ENCODE results near the gene ARHGEF4. TPM values are rescaled to one million over a fixed set of nuclear protein-coding genes. Genes with fewer than 3 reads are reported as not detected.

The ARHGEF4 gene
- total RNA-seq, 1 experiment from 2014 or later: 20.0 TPM

DNA sequence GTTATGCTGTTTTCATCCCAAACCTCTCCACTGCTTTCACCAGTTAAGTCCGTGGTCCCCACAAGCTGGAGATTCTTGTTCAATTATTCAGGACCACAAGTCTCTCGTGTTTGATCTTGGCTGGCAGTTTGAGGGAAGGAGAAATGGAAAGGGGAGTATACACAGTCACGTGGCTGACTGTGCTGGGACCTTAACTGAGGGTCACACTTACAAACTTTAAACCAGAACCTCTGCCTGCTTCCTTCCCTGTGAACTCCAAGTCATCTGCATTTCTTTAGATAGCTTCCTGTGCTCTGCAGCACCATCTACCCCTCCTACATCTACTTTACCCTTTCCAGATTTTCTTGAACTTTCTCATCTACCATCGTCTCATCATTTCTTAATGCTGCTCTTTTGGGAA, 91.7 kb downstream of the ARHGEF4 start:
- H3K79me2 ChIP-seq (ENCODE audit: low read depth): no peaks in the 10 kb centered on the region
- H3K4me1 ChIP-seq (replicated peaks; ENCODE audit: insufficient read depth): no peaks in the 10 kb centered on the region
- TF ChIP-seq, protein P1, sequence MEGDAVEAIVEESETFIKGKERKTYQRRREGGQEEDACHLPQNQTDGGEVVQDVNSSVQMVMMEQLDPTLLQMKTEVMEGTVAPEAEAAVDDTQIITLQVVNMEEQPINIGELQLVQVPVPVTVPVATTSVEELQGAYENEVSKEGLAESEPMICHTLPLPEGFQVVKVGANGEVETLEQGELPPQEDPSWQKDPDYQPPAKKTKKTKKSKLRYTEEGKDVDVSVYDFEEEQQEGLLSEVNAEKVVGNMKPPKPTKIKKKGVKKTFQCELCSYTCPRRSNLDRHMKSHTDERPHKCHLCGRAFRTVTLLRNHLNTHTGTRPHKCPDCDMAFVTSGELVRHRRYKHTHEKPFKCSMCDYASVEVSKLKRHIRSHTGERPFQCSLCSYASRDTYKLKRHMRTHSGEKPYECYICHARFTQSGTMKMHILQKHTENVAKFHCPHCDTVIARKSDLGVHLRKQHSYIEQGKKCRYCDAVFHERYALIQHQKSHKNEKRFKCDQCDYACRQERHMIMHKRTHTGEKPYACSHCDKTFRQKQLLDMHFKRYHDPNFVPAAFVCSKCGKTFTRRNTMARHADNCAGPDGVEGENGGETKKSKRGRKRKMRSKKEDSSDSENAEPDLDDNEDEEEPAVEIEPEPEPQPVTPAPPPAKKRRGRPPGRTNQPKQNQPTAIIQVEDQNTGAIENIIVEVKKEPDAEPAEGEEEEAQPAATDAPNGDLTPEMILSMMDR (conservative IDR thresholded peaks at IDR 0.05): no peak
- TF ChIP-seq EZH2 (IDR thresholded peaks at IDR 0.05; ENCODE audit: low read depth): no peak
- H3K36me3 ChIP-seq (ENCODE audit: low read depth): no peaks in the 10 kb centered on the region
- no peak overlapping the region for H3K4me2 ChIP-seq
- no peak overlapping the region for H3K4me3 ChIP-seq
- H3K27ac ChIP-seq: no peak overlapping the region
- intact Hi-C loops (cut with micrococcal nuclease; ENCODE audit: unreplicated experiment): no loop called here
- H3F3A ChIP-seq (ENCODE audit: insufficient read depth, low read depth): no peaks in the 10 kb centered on the region
- no peak for DNase-seq
- H3K9me3 ChIP-seq (ENCODE audit: insufficient read depth, low read depth): no peaks in the 10 kb centered on the region
- ChIA-PET POLR2A (ENCODE audit: unreplicated experiment) (no interaction called here), CTCF (no interaction called here)
- no peaks in the 10 kb centered on the region for H4K20me1 ChIP-seq (ENCODE audit: insufficient read depth)
- BruUV-seq (replicated peaks): no TSS peak
- no peaks in the 10 kb centered on the region for H3K27me3 ChIP-seq (ENCODE audit: insufficient read depth, low read depth)
- H3K9me2 ChIP-seq (ENCODE audit: insufficient read depth): no peaks in the 10 kb centered on the region
- H2AFZ ChIP-seq: no peak overlapping the region

DNA sequence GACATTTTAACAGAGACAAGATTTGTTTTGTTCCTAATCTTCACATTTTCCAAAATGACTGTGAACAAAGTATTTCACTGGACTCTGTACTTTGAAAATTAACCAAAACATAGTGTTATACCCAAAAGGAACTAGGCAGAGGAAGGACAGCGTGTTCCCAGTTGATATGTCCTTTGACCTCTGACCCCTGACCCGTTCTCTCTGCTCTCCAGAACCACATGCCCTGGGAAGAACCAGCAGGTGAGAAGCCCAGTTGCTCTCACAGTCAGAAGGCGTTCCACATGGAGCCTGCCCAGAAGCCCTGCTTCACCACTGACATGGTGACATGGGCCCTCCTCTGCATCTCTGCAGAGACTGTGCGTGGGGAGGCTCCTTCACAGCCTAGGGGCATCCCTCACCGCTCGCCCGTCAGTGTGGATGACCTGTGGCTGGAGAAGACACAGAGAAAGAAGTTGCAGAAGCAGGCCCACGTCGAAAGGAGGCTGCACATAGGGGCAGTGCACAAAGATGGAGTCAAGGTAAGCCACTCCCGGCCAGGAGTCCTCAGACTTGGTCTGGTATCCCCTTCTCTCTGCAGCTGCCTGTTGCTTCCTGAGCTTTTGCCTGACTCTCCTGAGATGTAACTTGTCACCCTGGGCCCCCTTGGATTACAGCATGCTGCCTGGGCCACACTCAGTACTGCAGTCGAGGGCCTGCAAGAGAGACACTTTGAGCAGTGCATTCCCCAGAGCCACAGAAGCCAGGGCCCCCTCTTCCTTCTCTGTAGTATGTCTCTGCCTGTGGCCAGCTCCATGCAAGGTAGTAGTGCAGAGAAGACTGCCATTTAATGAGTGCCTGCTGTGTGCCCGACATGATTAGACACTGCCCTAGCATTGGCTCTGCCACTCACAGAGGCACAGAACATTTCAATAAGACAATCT, 94.3 kb downstream of the ARHGEF4 start:
- TF ChIP-seq, protein P1 (conservative IDR thresholded peaks at IDR 0.05): no peak
- no peak for TF ChIP-seq EZH2 (IDR thresholded peaks at IDR 0.05; ENCODE audit: low read depth)
- H3K9me3 ChIP-seq (ENCODE audit: insufficient read depth, low read depth): no peaks in the 10 kb centered on the region
- no peak for DNase-seq
- H3K4me3 ChIP-seq: no peak overlapping the region
- no peaks in the 10 kb centered on the region for H3K4me1 ChIP-seq (replicated peaks; ENCODE audit: insufficient read depth)
- ChIA-PET CTCF (no interaction called here), POLR2A (ENCODE audit: unreplicated experiment) (no interaction called here)
- H3K79me2 ChIP-seq (ENCODE audit: low read depth): no peaks in the 10 kb centered on the region
- intact Hi-C loops (cut with micrococcal nuclease; ENCODE audit: unreplicated experiment): no loop called here
- no peaks in the 10 kb centered on the region for H3K36me3 ChIP-seq (ENCODE audit: low read depth)
- H3F3A ChIP-seq (ENCODE audit: insufficient read depth, low read depth): no peaks in the 10 kb centered on the region
- H3K9me2 ChIP-seq (ENCODE audit: insufficient read depth): no peaks in the 10 kb centered on the region
- H3K27ac ChIP-seq: no peak overlapping the region
- no peaks in the 10 kb centered on the region for H3K27me3 ChIP-seq (ENCODE audit: insufficient read depth, low read depth)
- no peak overlapping the region for H2AFZ ChIP-seq
- BruUV-seq (replicated peaks): no TSS peak
- H3K4me2 ChIP-seq: no peak overlapping the region
- H4K20me1 ChIP-seq (ENCODE audit: insufficient read depth): no peaks in the 10 kb centered on the region

DNA sequence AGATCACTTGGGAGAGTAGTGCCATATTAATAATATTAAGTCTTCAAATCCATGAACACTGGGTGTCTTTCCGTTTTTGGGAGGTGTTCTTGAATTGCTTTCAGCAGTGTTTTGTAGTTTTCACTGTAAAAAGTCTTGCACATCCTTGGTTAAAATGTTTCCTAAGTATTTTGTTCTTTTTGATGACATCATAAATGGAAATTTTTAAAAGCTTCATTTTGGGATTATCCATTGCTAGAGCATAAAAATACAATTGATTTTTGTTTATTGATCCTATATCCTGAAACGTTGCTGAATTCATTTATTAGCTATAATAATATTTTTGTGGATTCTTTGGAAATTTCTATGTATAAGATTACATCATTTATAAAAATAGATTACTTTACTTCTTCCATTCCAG, 96.8 kb downstream of the ARHGEF4 start:
- ChIA-PET CTCF (no interaction called here), POLR2A (ENCODE audit: unreplicated experiment) (no interaction called here)
- H3K36me3 ChIP-seq (ENCODE audit: low read depth): no peaks in the 10 kb centered on the region
- no peak overlapping the region for H3K4me2 ChIP-seq
- intact Hi-C loops (cut with micrococcal nuclease; ENCODE audit: unreplicated experiment): no loop called here
- H3K9me3 ChIP-seq (ENCODE audit: insufficient read depth, low read depth): no peaks in the 10 kb centered on the region; the same call in 1 of the 2 replicates
- no peaks in the 10 kb centered on the region for H3F3A ChIP-seq (ENCODE audit: insufficient read depth, low read depth)
- H3K4me3 ChIP-seq: no peak overlapping the region
- no peaks in the 10 kb centered on the region for H3K4me1 ChIP-seq (replicated peaks; ENCODE audit: insufficient read depth)
- H3K79me2 ChIP-seq (ENCODE audit: low read depth): no peaks in the 10 kb centered on the region
- TF ChIP-seq EZH2 (IDR thresholded peaks at IDR 0.05; ENCODE audit: low read depth): no peak
- TF ChIP-seq, protein P1 (conservative IDR thresholded peaks at IDR 0.05): no peak
- BruUV-seq (replicated peaks): no TSS peak
- no peaks in the 10 kb centered on the region for H3K27me3 ChIP-seq (ENCODE audit: insufficient read depth, low read depth)
- DNase-seq: no peak
- H2AFZ ChIP-seq: no peak overlapping the region
- no peak overlapping the region for H3K27ac ChIP-seq
- no peaks in the 10 kb centered on the region for H3K9me2 ChIP-seq (ENCODE audit: insufficient read depth)
- H4K20me1 ChIP-seq (ENCODE audit: insufficient read depth): no peaks in the 10 kb centered on the region
